GM12878 (cell line): ENCODE measurements around the gene FAF1. TPM values are rescaled to one million over a fixed set of nuclear protein-coding genes. Genes with fewer than 3 reads are reported as not detected.

Experiments used
- ATAC-seq: fragments of 200-7000 bp; cut with Tn5 transposase; 3 replicates; pipeline ENCODE4 v1.9.1; 2020; ENCODE audit warnings: mild to moderate bottlenecking, moderate library complexity
- BruUV-seq: library from RNA; stranded (reverse); fragments of 400-500 nt; replicated peaks from 2 replicates; lab custom pipeline; 2021; lab: Mats Ljungman, UMichigan
- CTCF ChIA-PET: fragments of 300-600 bp; sonication (Branson Sonifier 250); formaldehyde crosslinking; extraction: SDS; loops from one replicate; lab custom pipeline; 2021; ENCODE audit warnings: inconsistent platforms; lab: Yijun Ruan, JAX
- POLR2A ChIA-PET: fragments of 350-600 bp; formaldehyde crosslinking; extraction: SDS; loops from one replicate; lab custom pipeline; 2021; ENCODE audit warnings: inconsistent platforms; lab: Charles Lee
- RAD21 ChIA-PET: fragments of 300-600 bp; sonication (Branson Sonifier 250); formaldehyde crosslinking; loops from one replicate; lab custom pipeline; 2023; ENCODE audit warnings: antibody characterized with exemption; ENCODE audit not compliant: unreplicated experiment; lab: Charles Lee
- SMC1A ChIA-PET: fragments of 300-600 bp; sonication (Branson Sonifier 250); formaldehyde crosslinking; loops from one replicate; lab custom pipeline; 2023; ENCODE audit not compliant: unreplicated experiment, uncharacterized antibody; lab: Charles Lee
- DNase-seq: peaks from one replicate; pipeline ENCODE4 v3.0.0-alpha.2; 2011; ENCODE audit warnings: low read depth, low spot score
- FAIRE-seq: peaks from 3 replicates; lab custom pipeline; 2011; peaks lifted over from hg19 to GRCh38; lab: Jason Lieb, UNC
- H2AFZ ChIP-seq: 2 replicates; pipeline ENCODE4 v1.6.0; 2011; ENCODE audit warnings: low read depth, low read length, control low read depth; ENCODE audit not compliant: control insufficient read depth
- H3K27ac ChIP-seq: 2 replicates; pipeline ENCODE4 v1.5.1; 2011; ENCODE audit warnings: control low read depth; ENCODE audit not compliant: control insufficient read depth, insufficient read depth
- H3K27me3 ChIP-seq, 2 experiments: replicated peaks in 1 of 2; 2 replicates each; pipeline versions ENCODE4 v1.6.0 to v1.6.1; 2011; ENCODE audit warnings: low read length in 1 of 2; ENCODE audit not compliant: control insufficient read depth in 2 of 2, insufficient read depth in 2 of 2
- H3K36me3 ChIP-seq, 2 experiments: 2 replicates each; pipeline ENCODE4 v1.5.1; 2011; ENCODE audit warnings: low read length in 1 of 2; ENCODE audit not compliant: control insufficient read depth in 2 of 2, insufficient read depth in 2 of 2
- H3K4me1 ChIP-seq: 2 replicates; pipeline ENCODE4 v1.6.1; 2011; ENCODE audit warnings: mild to moderate bottlenecking, low read length, moderate library complexity, mixed read lengths; ENCODE audit not compliant: control insufficient read depth, insufficient read depth
- H3K4me2 ChIP-seq: 2 replicates; pipeline ENCODE4 v1.6.0; 2011; ENCODE audit warnings: control low read depth; ENCODE audit not compliant: control insufficient read depth, insufficient read depth
- H3K4me3 ChIP-seq: fragments of 200-600 bp; sonication (generic); 2 replicates; pipeline ENCODE4 v1.5.1; 2016
- H3K79me2 ChIP-seq: 2 replicates; pipeline ENCODE4 v1.6.0; 2011; ENCODE audit warnings: low read length; ENCODE audit not compliant: control insufficient read depth, insufficient read depth
- H3K9ac ChIP-seq: 2 replicates; pipeline ENCODE4 v1.8.0; 2011; ENCODE audit warnings: low read length, control low read depth, mixed read lengths; ENCODE audit not compliant: control insufficient read depth, insufficient read depth
- H3K9me3 ChIP-seq: replicated peaks from 3 replicates; pipeline ENCODE4 v1.5.1; 2011; ENCODE audit warnings: mild to moderate bottlenecking, low read length; ENCODE audit not compliant: control insufficient read depth, insufficient read depth
- H4K20me1 ChIP-seq: 2 replicates; pipeline ENCODE4 v1.6.0; 2011; ENCODE audit not compliant: control insufficient read depth, insufficient read depth
- CREM ChIP-seq: IDR thresholded peaks from 2 replicates; pipeline ENCODE4 v1.6.1; 2014; ENCODE audit warnings: antibody characterized with exemption, low read depth
- PAX5 ChIP-seq: IDR thresholded peaks from 2 replicates; pipeline ENCODE4 v1.6.1; 2011; ENCODE audit warnings: low read depth, low read length, borderline replicate concordance
- POLR2AphosphoS5 ChIP-seq: IDR thresholded peaks from 2 replicates; pipeline ENCODE4 v1.6.1; 2011; ENCODE audit warnings: mild to moderate bottlenecking, low read length, inconsistent platforms
- ZBED1 ChIP-seq: IDR thresholded peaks from 2 replicates; pipeline ENCODE4 v1.6.1; 2016; ENCODE audit warnings: borderline replicate concordance
- ZBTB11 ChIP-seq: fragments of 450-650 bp; formaldehyde crosslinking; IDR thresholded peaks from 2 replicates; pipeline ENCODE4 v1.5.0; 2022; ENCODE audit warnings: mild to moderate bottlenecking, missing genetic modification characterization
- ZBTB40 ChIP-seq: fragments of 450-650 bp; IDR thresholded peaks from 2 replicates; pipeline ENCODE4 v1.6.1; 2016; ENCODE audit warnings: mild to moderate bottlenecking, moderate library complexity, borderline replicate concordance
- WGBS: methylation state at CpG from one replicate; pipeline ENCODE4 v1.1.6; 2016; ENCODE audit warnings: low lambda C conversion rate; ENCODE audit not compliant: insufficient replicate concordance, insufficient coverage; ENCODE audit errors: missing lambda C conversion rate; 5-methylcytosine and 5-hydroxymethylcytosine counted together
- in situ Hi-C: fragments of 300-500 bp; cut with MboI; formaldehyde crosslinking; loops from 9 replicates; pipeline ENCODE4 v1.14.3; 2018; ENCODE audit warnings: mixed read lengths
- intact Hi-C: fragments of 100-400 bp; cut with micrococcal nuclease; formaldehyde crosslinking; loops from one replicate; pipeline ENCODE4 v1.14.2; 2022; ENCODE audit not compliant: unreplicated experiment
- polyA plus RNA-seq, 11 experiments: library from polyadenylated mRNA; depleted of rRNA in 4 of 11; unstranded in 6 of 11; stranded (reverse) in 5 of 11; fragments of >200 nt; fragmentation: Nextera tagmentation in 4 of 11; fragmentation: Illumina TruSeq in 1 of 11; extraction: Ambion mirVana in 4 of 11; extraction: Trizol in 1 of 11; gene quantifications; 1 replicate in 1 of 11; 2 replicates in 10 of 11; pipeline versions ENCODE4 v1.2.1 to v1.2.3, GENCODE V29; 2011 to 2016; ENCODE audit warnings: inconsistent platforms in 2 of 11, missing spikeins in 2 of 11, low read depth in 1 of 11
- total RNA-seq, 4 experiments: library from RNA; depleted of rRNA in 3 of 4; stranded (reverse); fragments of >200 nt in 3 of 4; fragmentation: Illumina TruSeq in 1 of 4; extraction: Trizol in 1 of 4; gene quantifications; 2 replicates each; pipeline versions ENCODE4 v1.2.1 to v1.2.3, GENCODE V29; 2013 to 2021

The FAF1 gene
- total and polyA plus RNA-seq, 10 of the 15 experiments (the other 5 are each of a cell fraction or from before 2014, with no cell fraction given): 8.6 to 54.5 (median 23.7) TPM

DNA sequence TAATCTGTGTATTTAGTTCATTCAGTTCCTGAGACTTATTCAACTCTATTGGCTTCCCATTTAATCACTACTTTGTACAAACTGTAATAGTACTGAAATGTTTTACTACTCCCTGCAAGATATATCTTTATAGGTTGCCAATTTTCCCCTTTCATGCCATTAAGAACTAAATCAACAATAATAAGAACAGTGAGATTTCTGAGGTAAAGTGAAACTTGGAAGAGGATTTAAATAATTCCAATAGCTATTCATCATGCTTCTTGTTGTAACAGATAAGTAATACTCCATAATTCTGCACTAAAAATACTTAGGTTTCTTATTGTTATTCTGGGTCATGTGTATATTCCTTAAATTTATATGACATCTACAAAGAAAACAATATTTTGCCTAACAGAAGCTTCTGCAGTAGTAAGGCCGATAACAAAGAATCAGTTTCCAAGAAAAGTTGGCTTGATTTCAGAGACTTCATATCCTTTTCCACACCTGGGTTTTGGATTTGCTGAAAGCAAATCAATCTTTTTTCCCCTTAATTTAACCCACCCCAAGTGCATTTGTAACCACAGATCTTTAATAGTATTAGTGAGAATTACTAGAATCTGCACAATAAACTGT, 258.3 kb downstream of the FAF1 start (continued):
- TF ChIP-seq ZBTB40 (no peak), ZBTB11 (no peak), POLR2AphosphoS5 (no peak)

- H3K4me2 ChIP-seq: no peak overlapping the region
- ChIA-PET SMC1A (interaction anchor here (0.9 kb wide), 1 partner anchor 112 kb away, joined by 3 read pairs; no protein-coding TSS in a partner anchor), POLR2A (no interaction called here), RAD21 (interaction anchor here (1.2 kb wide), 1 partner anchor 90 kb away, joined by 3 read pairs; no protein-coding TSS in a partner anchor), CTCF (no interaction called here)
- H4K20me1 ChIP-seq: no peaks in the 10 kb centered on the region
- H3K9me3 ChIP-seq: no peaks in the 10 kb centered on the region
- no peaks in the 10 kb centered on the region for H3K79me2 ChIP-seq
- no peak overlapping the region for H3K27ac ChIP-seq
- FAIRE-seq (no peak), ATAC-seq (no peak), DNase-seq (no peak)
- BruUV-seq: no TSS peak
- in situ Hi-C loops (no loop called here), intact Hi-C loops (no loop called here)
- H3K27me3 ChIP-seq: no peaks in the 10 kb centered on the region
- WGBS: 100% methylated on average over 2 of the region's 2 CpGs
- no peak overlapping the region for H3K4me3 ChIP-seq
- no peak overlapping the region for H3K9ac ChIP-seq
- no peaks in the 10 kb centered on the region for H3K36me3 ChIP-seq
- no peak overlapping the region for H2AFZ ChIP-seq
- no peaks in the 10 kb centered on the region for H3K4me1 ChIP-seq
- TF ChIP-seq CREM: no peak
- no peak for TF ChIP-seq PAX5
- TF ChIP-seq ZBED1: no peak
- no peak for TF ChIP-seq ZBTB11
Measured at GRCh38 chr1:50700621-50701020, 259.4 kb downstream of the FAF1 start.
